HepG2 (cell line): ENCODE measurements around the gene PDLIM5. TPM values are rescaled to one million over a fixed set of nuclear protein-coding genes. Genes with fewer than 3 reads are reported as not detected.

Source experiments
- ARID2 ChIP-seq: sonication (generic); formaldehyde crosslinking; IDR thresholded peaks from 2 replicates; pipeline ENCODE4 v1.8.1; 2022; ENCODE audit warnings: mild to moderate bottlenecking, missing genetic modification reagents, borderline replicate concordance
- ETV5 ChIP-seq: IDR thresholded peaks from 2 replicates; pipeline ENCODE4 v1.6.1; 2018; ENCODE audit warnings: missing biosample characterization, missing genetic modification reagents, inconsistent platforms, borderline replicate concordance
- MAFF ChIP-seq: IDR thresholded peaks from 2 replicates; pipeline ENCODE4 v1.6.1; 2011; ENCODE audit warnings: low read depth, low read length, improper control_type of control experiment
- MAFK ChIP-seq, 2 experiments: IDR thresholded peaks in 1 of 2; conservative IDR thresholded peaks in 1 of 2; 2 replicates each; pipeline ENCODE4 v1.6.1; 2011; ENCODE audit warnings: improper control_type of control experiment in 2 of 2, low read length in 2 of 2
- MNT ChIP-seq: fragments of 450-650 bp; IDR thresholded peaks from 2 replicates; pipeline ENCODE4 v1.6.1; 2016
- RCOR2 ChIP-seq: IDR thresholded peaks from 2 replicates; pipeline ENCODE4 v1.6.1; 2016; ENCODE audit warnings: missing biosample characterization, missing genetic modification reagents
- RERE ChIP-seq: IDR thresholded peaks from 2 replicates; pipeline ENCODE4 v1.6.1; 2016; ENCODE audit warnings: low read depth, missing genetic modification reagents, missing compliant biosample characterization
- RFX3 ChIP-seq: IDR thresholded peaks from 2 replicates; pipeline ENCODE4 v1.6.1; 2016; ENCODE audit warnings: missing biosample characterization, missing genetic modification reagents
- SRSF4 ChIP-seq: fragments of 200-400 bp; formaldehyde crosslinking; IDR thresholded peaks from one replicate; pipeline ENCODE4 v1.6.1; 2018; ENCODE audit warnings: mild to moderate bottlenecking, low read depth, low read length, moderate library complexity; ENCODE audit not compliant: poor library complexity, severe bottlenecking
- ZEB1 ChIP-seq: IDR thresholded peaks from 2 replicates; pipeline ENCODE4 v1.6.1; 2012; ENCODE audit warnings: mild to moderate bottlenecking, low read depth, inconsistent platforms; ENCODE audit not compliant: insufficient replicate concordance
- ZFP1 ChIP-seq: IDR thresholded peaks from 2 replicates; pipeline ENCODE4 v1.6.1; 2016
- ZNF382 ChIP-seq: sonication (generic); formaldehyde crosslinking; IDR thresholded peaks from 2 replicates; pipeline ENCODE4 v1.5.0; 2020; ENCODE audit warnings: missing genetic modification reagents, mild to moderate bottlenecking, borderline replicate concordance
- ZNF547 ChIP-seq: sonication (generic); formaldehyde crosslinking; IDR thresholded peaks from 2 replicates; pipeline ENCODE4 v1.5.1; 2020; ENCODE audit warnings: mild to moderate bottlenecking, missing genetic modification reagents
- ZNF672 ChIP-seq: sonication (generic); formaldehyde crosslinking; IDR thresholded peaks from 2 replicates; pipeline ENCODE4 v1.8.1; 2022; ENCODE audit warnings: missing genetic modification reagents
- ZNF749 ChIP-seq: sonication (generic); formaldehyde crosslinking; IDR thresholded peaks from 2 replicates; pipeline ENCODE4 v1.8.0; 2022; ENCODE audit warnings: mild to moderate bottlenecking, missing genetic modification reagents, moderate library complexity, borderline replicate concordance
- polyA plus RNA-seq, 8 experiments: library from polyadenylated mRNA; depleted of rRNA in 3 of 8; stranded (reverse) in 7 of 8; unstranded in 1 of 8; fragments of >200 nt; fragmentation: Illumina TruSeq in 4 of 8; extraction: Trizol in 4 of 8; gene quantifications; 2 replicates each; pipeline versions ENCODE4 v1.2.1 to v1.2.3, GENCODE V29; 2011 to 2016; ENCODE audit warnings: low read depth in 4 of 8, missing spikeins in 1 of 8, mixed read lengths in 1 of 8; ENCODE audit not compliant: insufficient read depth in 1 of 8
- total RNA-seq, 5 experiments: library from RNA; depleted of rRNA; stranded (reverse); fragments of >200 nt; fragmentation: Illumina TruSeq; extraction: Trizol; gene quantifications; 2 replicates each; pipeline ENCODE4 v1.2.3, GENCODE V29; 2016; ENCODE audit warnings: low read depth in 1 of 5
- TF ChIP-seq, protein P1 (sequence below): sonication (generic); formaldehyde crosslinking; IDR thresholded peaks from 2 replicates; pipeline ENCODE4 v1.5.1; 2020; ENCODE audit warnings: missing genetic modification reagents, mild to moderate bottlenecking, borderline replicate concordance
- TF ChIP-seq, protein P2 (sequence below): IDR thresholded peaks from 2 replicates; pipeline ENCODE4 v1.6.1; 2016; ENCODE audit warnings: missing compliant biosample characterization, missing genetic modification reagents, borderline replicate concordance

PDLIM5 gene
- total and polyA plus RNA-seq, 2 of the 13 experiments (the other 11 are each of a cell fraction or from before 2014, with no cell fraction given), result 52.8 to 119 TPM

DNA sequence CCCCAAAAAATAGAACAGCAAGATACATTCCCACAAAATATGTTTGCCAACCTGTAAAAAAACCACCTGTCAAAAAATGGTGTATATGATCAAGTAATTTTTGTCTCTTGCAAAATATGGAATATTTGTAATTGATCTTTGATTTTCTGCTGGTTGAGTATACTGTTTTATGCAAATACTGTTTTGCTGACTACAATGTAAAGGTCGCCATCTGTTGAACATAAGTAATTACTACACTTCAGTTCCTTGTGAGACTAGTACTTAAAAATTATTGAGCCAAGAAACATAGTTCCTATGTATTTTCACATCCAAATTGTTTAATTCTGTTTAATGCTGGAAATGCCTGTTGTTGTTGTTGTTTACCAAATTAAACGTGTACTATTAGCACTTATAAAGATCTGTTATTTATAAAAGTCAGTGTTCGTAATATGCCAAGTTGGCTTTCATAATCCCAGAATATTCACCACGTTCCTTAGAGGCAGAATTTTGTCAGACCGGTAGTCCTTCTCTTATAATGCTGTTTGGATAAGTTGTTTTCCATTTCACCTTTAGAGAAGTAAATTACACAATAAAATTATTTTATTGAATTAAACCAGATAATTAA lies 144.2 kb downstream of the PDLIM5 start (continued):
- TF ChIP-seq RERE (CRISPR knock-in tag) (no peak), MAFK (conservative IDR thresholded peaks at IDR 0.05 in 1 of 2, IDR thresholded peaks at IDR 0.05 in 1 of 2; ENCODE audit: low read length in 2 of 2) (peak; percentile 45 to 62), ZNF672 (CRISPR knock-in tag) (no peak), ZEB1 (no peak), ZNF547 (CRISPR knock-in tag) (no peak), RFX3 (CRISPR knock-in tag) (no peak), MNT (no peak), SRSF4 (no peak), ZNF749 (CRISPR knock-in tag) (no peak), ZNF382 (no peak), RCOR2 (CRISPR knock-in tag) (no peak), ZFP1 (no peak), ETV5 (CRISPR knock-in tag) (no peak), MAFF (peak; percentile 45; the same call in 1 of the 2 replicates), ARID2 (no peak)
- TF ChIP-seq, protein P1, sequence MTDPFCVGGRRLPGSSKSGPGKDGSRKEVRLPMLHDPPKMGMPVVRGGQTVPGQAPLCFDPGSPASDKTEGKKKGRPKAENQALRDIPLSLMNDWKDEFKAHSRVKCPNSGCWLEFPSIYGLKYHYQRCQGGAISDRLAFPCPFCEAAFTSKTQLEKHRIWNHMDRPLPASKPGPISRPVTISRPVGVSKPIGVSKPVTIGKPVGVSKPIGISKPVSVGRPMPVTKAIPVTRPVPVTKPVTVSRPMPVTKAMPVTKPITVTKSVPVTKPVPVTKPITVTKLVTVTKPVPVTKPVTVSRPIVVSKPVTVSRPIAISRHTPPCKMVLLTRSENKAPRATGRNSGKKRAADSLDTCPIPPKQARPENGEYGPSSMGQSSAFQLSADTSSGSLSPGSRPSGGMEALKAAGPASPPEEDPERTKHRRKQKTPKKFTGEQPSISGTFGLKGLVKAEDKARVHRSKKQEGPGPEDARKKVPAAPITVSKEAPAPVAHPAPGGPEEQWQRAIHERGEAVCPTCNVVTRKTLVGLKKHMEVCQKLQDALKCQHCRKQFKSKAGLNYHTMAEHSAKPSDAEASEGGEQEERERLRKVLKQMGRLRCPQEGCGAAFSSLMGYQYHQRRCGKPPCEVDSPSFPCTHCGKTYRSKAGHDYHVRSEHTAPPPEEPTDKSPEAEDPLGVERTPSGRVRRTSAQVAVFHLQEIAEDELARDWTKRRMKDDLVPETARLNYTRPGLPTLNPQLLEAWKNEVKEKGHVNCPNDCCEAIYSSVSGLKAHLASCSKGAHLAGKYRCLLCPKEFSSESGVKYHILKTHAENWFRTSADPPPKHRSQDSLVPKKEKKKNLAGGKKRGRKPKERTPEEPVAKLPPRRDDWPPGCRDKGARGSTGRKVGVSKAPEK (CRISPR knock-in tag), result no peak
- TF ChIP-seq, protein P2, sequence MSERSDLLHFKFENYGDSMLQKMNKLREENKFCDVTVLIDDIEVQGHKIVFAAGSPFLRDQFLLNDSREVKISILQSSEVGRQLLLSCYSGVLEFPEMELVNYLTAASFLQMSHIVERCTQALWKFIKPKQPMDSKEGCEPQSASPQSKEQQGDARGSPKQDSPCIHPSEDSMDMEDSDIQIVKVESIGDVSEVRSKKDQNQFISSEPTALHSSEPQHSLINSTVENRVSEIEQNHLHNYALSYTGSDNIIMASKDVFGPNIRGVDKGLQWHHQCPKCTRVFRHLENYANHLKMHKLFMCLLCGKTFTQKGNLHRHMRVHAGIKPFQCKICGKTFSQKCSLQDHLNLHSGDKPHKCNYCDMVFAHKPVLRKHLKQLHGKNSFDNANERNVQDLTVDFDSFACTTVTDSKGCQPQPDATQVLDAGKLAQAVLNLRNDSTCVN (CRISPR knock-in tag), result no peak
